Vagina (tissue), 2 donors: ENCODE results near the gene AMMECR1. TPM values are rescaled to one million over a fixed set of nuclear protein-coding genes. Genes with fewer than 3 reads are reported as not detected.

Experiments used
- DNase-seq, 2 donors: peaks; one replicate each; pipeline ENCODE4 v3.0.0-alpha.2; 2017; ENCODE audit errors: extremely low spot score in 2 of 2
- H3K27ac ChIP-seq: fragments of 200-600 bp; sonication (generic); one replicate; pipeline ENCODE4 v1.5.1; 2019
- H3K27me3 ChIP-seq: fragments of 200-600 bp; sonication (generic); one replicate; pipeline ENCODE4 v1.5.1; 2019
- H3K36me3 ChIP-seq, 2 donors: fragments of 200-600 bp; sonication (generic); one replicate each; pipeline ENCODE4 v1.5.1; 2017 to 2019
- H3K4me1 ChIP-seq: fragments of 200-600 bp; sonication (generic); one replicate; pipeline ENCODE4 v1.5.1; 2019
- H3K4me3 ChIP-seq, 2 donors: fragments of 200-600 bp; sonication (generic); 1 replicate in 1 of 2; 2 replicates in 1 of 2; pipeline ENCODE4 v1.5.1; 2016 to 2019
- H3K9me3 ChIP-seq: fragments of 200-600 bp; sonication (generic); one replicate; pipeline ENCODE4 v1.5.1; 2019
- CTCF ChIP-seq, 3 experiments: fragments of 450-650 bp in 2 of 3; fragments of 200-600 bp in 1 of 3; sonication (generic) in 1 of 3; IDR thresholded peaks; one replicate each; pipeline ENCODE4 v1.5.1; 2017 to 2019; ENCODE audit warnings: antibody characterized with exemption in 3 of 3, mild to moderate bottlenecking in 2 of 3, moderate library complexity in 2 of 3
- POLR2A ChIP-seq, 2 donors: fragments of 450-650 bp; IDR thresholded peaks; one replicate each; pipeline ENCODE4 v1.6.1; 2017; ENCODE audit warnings: antibody characterized with exemption in 2 of 2, mild to moderate bottlenecking in 2 of 2, moderate library complexity in 2 of 2
- POLR2AphosphoS5 ChIP-seq, 2 donors: sonication (generic); formaldehyde crosslinking; IDR thresholded peaks; one replicate each; pipeline ENCODE4 v1.9.0; 2017; ENCODE audit warnings: antibody characterized with exemption in 2 of 2, mild to moderate bottlenecking in 2 of 2, low read depth in 1 of 2; ENCODE audit not compliant: insufficient read depth in 1 of 2
- intact Hi-C: fragments of 100-400 bp; cut with DNase I; formaldehyde crosslinking; loops from one replicate; pipeline ENCODE4 v1.15.1; 2023
- total RNA-seq: library from RNA; depleted of rRNA; stranded (reverse); fragments of >200 nt; gene quantifications from one replicate; pipeline ENCODE4 v1.2.3, GENCODE V29; 2016

AMMECR1 gene
- total RNA-seq, 1 donor from 2014 or later = 8.1 TPM

- Histone ChIP-seq H3K4me1 (no peaks in the 10 kb centered on the region), H3K4me3 (no peak overlapping the region), H3K36me3 (no peaks in the 10 kb centered on the region), H3K27ac (no peak overlapping the region), H3K27me3 (no peaks in the 10 kb centered on the region), H3K9me3 (no peaks in the 10 kb centered on the region)
- TF ChIP-seq CTCF (IDR thresholded peaks at IDR 0.05) (no peak), POLR2AphosphoS5 (IDR thresholded peaks at IDR 0.05; ENCODE audit: insufficient read depth in 1 of 2, low read depth in 1 of 2) (no peak), POLR2A (IDR thresholded peaks at IDR 0.05) (no peak)
- no peak for DNase-seq
- intact Hi-C loops = no loop called here
Measured at GRCh38 chrX:110304371-110304770, 13.5 kb downstream of the AMMECR1 start.

- Histone ChIP-seq H3K27me3 (no peaks in the 10 kb centered on the region), H3K27ac (no peak overlapping the region), H3K4me3 (no peak overlapping the region), H3K9me3 (no peaks in the 10 kb centered on the region), H3K36me3 (no peaks in the 10 kb centered on the region), H3K4me1 (no peaks in the 10 kb centered on the region)
- TF ChIP-seq POLR2A (IDR thresholded peaks at IDR 0.05) (no peak), POLR2AphosphoS5 (IDR thresholded peaks at IDR 0.05; ENCODE audit: insufficient read depth in 1 of 2, low read depth in 1 of 2) (no peak), CTCF (IDR thresholded peaks at IDR 0.05) (no peak)
- intact Hi-C loops = no loop called here
- no peak for DNase-seq
Measured at GRCh38 chrX:110302975-110303374, 14.9 kb downstream of the AMMECR1 start.

GRCh38 chrX:110301194-110301593 lies 16.7 kb downstream of the AMMECR1 start:
- no peak for DNase-seq
- no peak overlapping the region for H3K27ac ChIP-seq
- H3K4me1 ChIP-seq = no peaks in the 10 kb centered on the region
- H3K27me3 ChIP-seq = no peaks in the 10 kb centered on the region
- no peak overlapping the region for H3K4me3 ChIP-seq
- no peaks in the 10 kb centered on the region for H3K9me3 ChIP-seq
- H3K36me3 ChIP-seq = no peaks in the 10 kb centered on the region
- intact Hi-C loops = no loop called here
- TF ChIP-seq POLR2AphosphoS5 (IDR thresholded peaks at IDR 0.05; ENCODE audit: insufficient read depth in 1 of 2, low read depth in 1 of 2) (no peak), POLR2A (IDR thresholded peaks at IDR 0.05) (no peak), CTCF (IDR thresholded peaks at IDR 0.05) (no peak)

DNA sequence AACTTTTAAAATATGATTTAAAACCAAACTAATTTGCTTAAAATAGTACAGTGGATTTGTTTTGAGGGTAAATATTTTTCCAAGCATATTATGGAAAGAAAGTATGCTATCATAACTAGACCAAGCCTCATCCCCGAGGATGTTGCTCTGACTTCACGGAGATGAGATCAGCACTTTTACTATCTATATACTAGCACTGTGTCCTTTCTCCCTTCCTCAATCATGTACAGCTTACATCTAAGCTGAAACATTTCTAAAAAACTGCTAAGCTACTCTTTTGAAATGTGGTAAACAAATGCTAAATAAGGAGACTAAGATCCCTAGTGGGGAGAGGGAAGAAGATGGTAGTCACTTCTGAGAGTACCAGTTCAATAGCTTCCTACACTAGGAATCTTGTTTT lies 23.8 kb downstream of the AMMECR1 start:
- H3K36me3 ChIP-seq = no peaks in the 10 kb centered on the region
- TF ChIP-seq POLR2A (IDR thresholded peaks at IDR 0.05) (no peak), CTCF (IDR thresholded peaks at IDR 0.05) (no peak), POLR2AphosphoS5 (IDR thresholded peaks at IDR 0.05; ENCODE audit: insufficient read depth in 1 of 2, low read depth in 1 of 2) (no peak)
- no peak overlapping the region for H3K27ac ChIP-seq
- DNase-seq = no peak
- H3K9me3 ChIP-seq = no peaks in the 10 kb centered on the region
- H3K4me1 ChIP-seq = no peaks in the 10 kb centered on the region
- no peaks in the 10 kb centered on the region for H3K27me3 ChIP-seq
- no peak overlapping the region for H3K4me3 ChIP-seq
- intact Hi-C loops = no loop called here

GRCh38 chrX:110293658-110294057 lies 24.2 kb downstream of the AMMECR1 start:
- TF ChIP-seq POLR2A (IDR thresholded peaks at IDR 0.05) = no peak
- no peak for TF ChIP-seq POLR2AphosphoS5 (IDR thresholded peaks at IDR 0.05; ENCODE audit: insufficient read depth in 1 of 2, low read depth in 1 of 2)
- TF ChIP-seq CTCF (IDR thresholded peaks at IDR 0.05) = no peak
- Histone ChIP-seq H3K9me3 (no peaks in the 10 kb centered on the region), H3K4me1 (no peaks in the 10 kb centered on the region), H3K36me3 (no peaks in the 10 kb centered on the region), H3K27me3 (no peaks in the 10 kb centered on the region), H3K4me3 (no peak overlapping the region), H3K27ac (no peak overlapping the region)
- intact Hi-C loops = no loop called here
- no peak for DNase-seq
